GM21515 (cell line): ENCODE results near the gene SLC50A1.
A peak's percentile ranks its signal among the peaks of the same experiment; 100 is the strongest.

Experiments used
- ATAC-seq: cut with Tn5 transposase; IDR thresholded peaks from one replicate; pipeline ENCODE4 v1.9.1; 2021; ENCODE audit not compliant: unreplicated experiment

SLC50A1 gene

GRCh38 chr1:155135415-155136028 is at the start of gene SLC50A1:
SLC50A1 (plus strand) TSS chr1:155135852; CDS start chr1:155135912, 60 bp downstream.
- peak; percentile 69 for ATAC-seq

- no peak for ATAC-seq
Observed at GRCh38 chr1:155086128-155086741, 49.4 kb upstream of the SLC50A1 start.

- no peak for ATAC-seq
Observed at GRCh38 chr1:155086856-155087535, 48.7 kb upstream of the SLC50A1 start.

- no peak for ATAC-seq
Observed at GRCh38 chr1:155091071-155092051, 44.3 kb upstream of the SLC50A1 start.

- no peak for ATAC-seq
Observed at GRCh38 chr1:155092131-155092530, 43.5 kb upstream of the SLC50A1 start.

GRCh38 chr1:155092641-155093040 is 43.0 kb upstream of the SLC50A1 start:
- no peak for ATAC-seq

GRCh38 chr1:155093911-155094621 is 41.6 kb upstream of the SLC50A1 start:
- ATAC-seq = no peak

- ATAC-seq = no peak
Observed at GRCh38 chr1:155094622-155094948, 41.1 kb upstream of the SLC50A1 start.

GRCh38 chr1:155099331-155099730 is 36.3 kb upstream of the SLC50A1 start:
- ATAC-seq = no peak

GRCh38 chr1:155103325-155103724 is 32.3 kb upstream of the SLC50A1 start:
- no peak for ATAC-seq

GRCh38 chr1:155104605-155105534 is 30.8 kb upstream of the SLC50A1 start:
- ATAC-seq = no peak

- no peak for ATAC-seq
Observed at GRCh38 chr1:155105604-155106011, 30.0 kb upstream of the SLC50A1 start.

- ATAC-seq = no peak
Observed at GRCh38 chr1:155106862-155107261, 28.8 kb upstream of the SLC50A1 start.

GRCh38 chr1:155107309-155108264 is 28.1 kb upstream of the SLC50A1 start:
- no peak for ATAC-seq

- no peak for ATAC-seq
Observed at GRCh38 chr1:155108296-155108695, 27.4 kb upstream of the SLC50A1 start.

GRCh38 chr1:155110381-155110780 is 25.3 kb upstream of the SLC50A1 start:
- ATAC-seq = no peak

GRCh38 chr1:155110826-155111225 is 24.8 kb upstream of the SLC50A1 start:
- no peak for ATAC-seq

GRCh38 chr1:155113450-155113980 is 22.1 kb upstream of the SLC50A1 start:
- ATAC-seq = no peak
